Tibial nerve (tissue), 3 donors: ENCODE measurements around the gene RHBDL1.

Source experiments
- POLR2A ChIP-seq, 2 donors: fragments of 450-650 bp; IDR thresholded peaks; one replicate each; pipeline ENCODE4 v1.6.1; 2017; ENCODE audit warnings: antibody characterized with exemption in 2 of 2, mild to moderate bottlenecking in 2 of 2, moderate library complexity in 2 of 2
- TF ChIP-seq, protein P1 (sequence below), 5 experiments: fragments of 200-600 bp in 3 of 5; fragments of 450-650 bp in 2 of 5; sonication (generic) in 3 of 5; IDR thresholded peaks; one replicate each; pipeline ENCODE4 v1.5.1; 2016 to 2019; ENCODE audit warnings: antibody characterized with exemption in 5 of 5, mild to moderate bottlenecking in 3 of 5, moderate library complexity in 2 of 5

DNA sequence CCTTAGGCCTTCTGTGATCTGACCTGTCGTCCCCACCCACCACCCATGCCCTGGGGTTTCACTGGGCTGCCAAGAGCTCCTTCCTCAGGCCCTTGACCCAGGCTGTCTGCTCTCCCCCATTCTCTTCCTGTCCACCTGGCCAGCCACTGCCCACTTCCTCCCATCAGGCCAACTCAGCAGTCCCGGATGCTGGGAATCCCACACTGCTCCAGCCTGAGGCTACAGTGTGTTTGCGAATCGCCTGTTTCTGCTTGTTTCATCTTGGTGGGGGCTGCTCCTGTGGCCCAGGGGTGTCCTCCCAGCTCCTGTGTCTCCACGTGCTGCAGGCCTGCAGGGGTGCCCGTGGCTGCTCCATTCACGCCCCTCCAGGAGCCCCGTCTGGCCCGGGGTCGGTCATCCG is 38.6 kb downstream of the RHBDL1 start:
- TF ChIP-seq, protein P1, sequence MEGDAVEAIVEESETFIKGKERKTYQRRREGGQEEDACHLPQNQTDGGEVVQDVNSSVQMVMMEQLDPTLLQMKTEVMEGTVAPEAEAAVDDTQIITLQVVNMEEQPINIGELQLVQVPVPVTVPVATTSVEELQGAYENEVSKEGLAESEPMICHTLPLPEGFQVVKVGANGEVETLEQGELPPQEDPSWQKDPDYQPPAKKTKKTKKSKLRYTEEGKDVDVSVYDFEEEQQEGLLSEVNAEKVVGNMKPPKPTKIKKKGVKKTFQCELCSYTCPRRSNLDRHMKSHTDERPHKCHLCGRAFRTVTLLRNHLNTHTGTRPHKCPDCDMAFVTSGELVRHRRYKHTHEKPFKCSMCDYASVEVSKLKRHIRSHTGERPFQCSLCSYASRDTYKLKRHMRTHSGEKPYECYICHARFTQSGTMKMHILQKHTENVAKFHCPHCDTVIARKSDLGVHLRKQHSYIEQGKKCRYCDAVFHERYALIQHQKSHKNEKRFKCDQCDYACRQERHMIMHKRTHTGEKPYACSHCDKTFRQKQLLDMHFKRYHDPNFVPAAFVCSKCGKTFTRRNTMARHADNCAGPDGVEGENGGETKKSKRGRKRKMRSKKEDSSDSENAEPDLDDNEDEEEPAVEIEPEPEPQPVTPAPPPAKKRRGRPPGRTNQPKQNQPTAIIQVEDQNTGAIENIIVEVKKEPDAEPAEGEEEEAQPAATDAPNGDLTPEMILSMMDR (IDR thresholded peaks at IDR 0.05): no peak
- no peak for TF ChIP-seq POLR2A (IDR thresholded peaks at IDR 0.05)
